Activated T-cell treated with anti-CD3 and anti-CD28 coated beads for 4 hours (primary cell): ENCODE data around the gene CXCL9.
"Not testable (repeated sequence)": the region's sequence is repeated elsewhere in the genome, so short reads cannot be mapped to it uniquely, and the experiment has no call there.

Experiments used
- DNase-seq: peaks from one replicate; pipeline ENCODE4 v3.0.0-alpha.2; 2020

Gene CXCL9

DNA sequence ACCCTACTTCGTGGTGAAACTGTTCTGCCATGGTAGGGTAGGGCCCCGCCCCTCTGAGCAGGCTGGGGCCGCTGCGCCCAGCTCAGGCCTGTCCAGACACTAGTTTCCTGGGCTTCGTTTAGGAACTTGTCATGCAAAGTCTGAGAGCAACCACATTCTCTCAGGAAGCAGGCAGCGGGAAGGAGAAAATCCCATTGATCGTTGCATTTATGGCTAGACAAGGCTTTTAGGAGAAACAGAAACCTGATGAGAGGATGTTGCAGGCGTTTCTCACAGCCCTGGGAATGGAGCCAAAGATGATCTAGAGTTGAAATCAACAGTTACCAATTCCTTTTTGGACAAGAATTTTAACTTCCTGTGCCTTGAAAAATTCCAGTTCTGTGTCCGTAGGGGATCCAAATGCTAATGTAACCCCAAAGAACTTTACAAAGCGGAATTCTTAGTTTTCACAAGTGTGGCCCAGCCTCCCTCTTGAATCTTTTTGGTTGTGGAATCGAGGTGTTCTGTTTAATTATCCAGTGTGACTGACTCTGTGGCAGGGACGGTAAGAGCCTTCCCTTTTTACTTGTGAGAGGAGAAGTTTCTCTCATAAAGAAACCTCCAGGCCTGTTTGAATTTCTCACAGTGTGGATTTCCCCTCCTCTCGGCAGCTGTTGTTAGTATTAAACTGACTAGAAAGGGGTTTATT lies 4.5 kb upstream of the CXCL9 start:
- DNase-seq: no peak

DNA sequence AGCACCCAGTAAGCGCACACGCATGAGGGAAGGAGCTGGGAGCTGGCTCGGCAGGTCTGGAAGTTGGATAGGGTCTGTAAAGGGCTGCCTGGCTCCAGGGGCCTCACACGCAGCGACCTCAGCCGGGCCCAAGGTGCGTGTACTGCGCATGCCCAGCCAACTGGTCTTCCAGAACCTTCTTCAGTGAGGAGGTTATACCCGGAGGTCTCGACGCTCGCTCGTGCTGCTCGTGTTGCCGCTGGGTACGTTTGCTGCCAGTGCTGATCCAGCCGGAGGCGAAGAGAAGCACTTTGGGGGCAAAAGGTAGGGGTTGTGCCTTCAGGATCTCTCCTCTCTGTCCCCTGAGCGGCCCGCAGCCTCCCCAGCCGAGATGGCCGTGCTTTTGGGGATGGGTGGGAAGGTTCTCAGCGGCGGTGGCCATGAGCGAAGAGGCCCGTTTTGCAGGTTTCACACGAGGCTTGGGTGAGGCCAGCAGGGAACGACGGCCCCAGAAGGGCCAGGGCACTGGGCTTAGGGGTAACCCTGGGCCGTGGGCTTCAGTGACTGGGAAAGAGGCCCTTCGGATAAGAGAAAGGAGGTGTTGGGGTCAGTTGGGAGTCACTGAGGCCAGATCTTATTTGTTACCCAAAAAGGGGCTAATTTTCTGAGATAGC lies 3.8 kb upstream of the CXCL9 start:
- DNase-seq: no peak

DNA sequence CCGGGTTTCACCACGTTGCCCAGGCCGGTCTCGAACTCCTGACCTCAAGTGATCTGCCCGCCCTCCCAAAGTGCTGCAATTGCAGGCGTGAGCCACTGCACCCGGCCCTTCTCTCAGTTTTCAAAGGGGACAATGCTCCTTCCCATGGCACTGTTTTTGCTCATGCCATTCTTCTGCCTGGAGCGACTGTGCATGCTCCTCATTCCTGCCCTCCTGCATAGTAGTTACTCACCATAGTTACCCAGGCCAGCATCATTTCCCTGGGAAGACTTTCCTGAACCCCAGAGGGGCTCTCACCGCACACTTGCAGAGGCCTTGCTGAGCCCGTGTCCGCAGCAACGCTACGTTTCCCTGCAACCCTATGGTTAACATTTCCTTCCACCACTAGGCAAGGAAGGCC lies 3.3 kb upstream of the CXCL9 start:
- no peak for DNase-seq

DNA sequence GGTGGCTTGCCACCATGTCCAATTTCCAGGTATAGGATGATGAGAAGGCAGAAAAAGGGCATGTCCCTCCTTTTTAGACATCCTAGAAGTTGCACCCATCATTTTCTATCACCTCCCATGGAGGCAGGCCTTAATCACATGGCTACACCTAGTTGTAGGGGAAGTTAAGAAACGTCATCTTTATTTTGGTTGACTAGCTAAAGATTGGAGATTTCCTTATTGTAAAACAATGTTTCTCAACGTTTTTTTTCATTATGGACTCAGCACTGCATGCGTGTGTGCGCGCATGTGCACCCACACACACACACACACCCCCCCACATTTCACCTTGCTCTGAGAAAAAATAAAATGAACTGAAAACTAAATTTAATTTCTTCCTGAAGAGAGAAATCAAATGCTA lies 2.0 kb upstream of the CXCL9 start:
- no peak for DNase-seq

DNA sequence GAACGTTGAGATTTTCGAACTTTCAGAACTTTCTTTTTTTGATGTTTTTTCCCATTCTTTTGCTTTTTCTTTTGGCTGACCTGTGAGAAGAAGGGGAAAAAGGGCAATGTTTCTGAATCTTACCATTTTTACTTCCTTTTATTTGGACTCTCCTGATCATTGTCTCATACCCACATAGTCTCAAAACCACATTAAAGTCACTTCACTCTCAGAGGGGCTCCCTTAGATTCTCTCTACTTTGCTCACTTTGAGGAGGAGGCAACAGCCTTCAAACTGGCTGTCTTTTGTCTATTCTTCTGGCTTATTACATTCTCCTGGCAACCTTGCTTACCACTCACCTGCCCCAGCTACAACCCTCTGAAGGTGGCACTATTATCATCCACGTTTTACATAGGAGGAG lies 3.7 kb downstream of the CXCL9 start:
- DNase-seq: no peak

DNA sequence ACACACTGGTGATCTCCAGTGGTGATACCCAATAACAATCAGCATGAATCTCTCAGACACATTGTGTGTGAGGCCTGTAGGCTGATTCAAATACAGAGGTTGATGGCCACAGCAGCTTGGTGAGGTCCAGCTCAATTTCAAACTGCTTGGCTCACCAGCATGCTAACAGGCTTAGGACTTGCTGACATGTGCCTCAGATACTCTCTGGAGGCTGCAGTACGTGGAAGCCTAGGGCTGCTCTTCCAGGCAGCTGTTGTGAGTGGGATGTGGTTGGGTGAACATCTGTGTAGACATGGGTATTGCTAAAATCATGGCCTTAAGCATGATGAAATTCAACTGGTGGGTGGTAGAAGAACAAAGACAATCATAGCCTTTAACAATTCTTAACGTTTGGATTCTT lies 4.3 kb downstream of the CXCL9 start:
- no peak for DNase-seq

DNA sequence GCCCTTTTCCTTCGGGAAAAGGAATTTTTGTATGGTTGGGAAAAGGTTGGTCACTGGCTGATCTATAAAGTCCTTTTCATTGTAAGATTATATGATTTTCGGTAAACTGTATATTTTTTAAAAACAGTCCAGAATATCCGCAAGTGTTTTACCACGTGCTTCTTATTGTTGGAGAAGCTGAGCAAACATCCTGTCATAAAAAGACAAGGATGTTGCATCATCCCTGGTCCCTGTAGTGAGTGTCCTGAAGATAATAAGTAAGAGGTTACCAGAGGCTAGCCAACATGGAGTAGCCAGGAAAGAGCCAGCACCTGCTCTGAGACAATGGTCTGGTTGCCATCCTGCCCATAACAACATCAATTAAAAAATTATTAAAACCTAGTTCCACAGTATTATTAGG lies 5.1 kb downstream of the CXCL9 start:
- DNase-seq: no peak

DNA sequence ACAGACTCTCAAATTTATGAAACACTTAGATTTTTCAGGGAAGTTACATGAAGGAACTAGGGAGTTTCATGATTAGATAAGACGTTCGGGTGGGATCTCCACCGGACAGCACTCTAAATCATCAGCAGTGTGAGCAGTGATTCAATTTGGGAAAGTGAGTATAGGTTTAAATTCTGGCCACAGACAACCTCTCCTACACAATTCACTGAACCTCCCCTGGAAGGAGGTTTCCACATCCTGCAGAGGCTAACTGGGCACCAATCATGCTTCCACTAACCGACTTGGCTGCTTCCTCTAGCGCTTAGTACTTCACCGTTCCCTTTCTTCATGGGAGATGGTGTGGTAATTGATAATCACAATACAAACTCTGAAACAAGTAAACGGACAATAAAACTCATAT lies 5.6 kb downstream of the CXCL9 start:
- no peak for DNase-seq

DNA sequence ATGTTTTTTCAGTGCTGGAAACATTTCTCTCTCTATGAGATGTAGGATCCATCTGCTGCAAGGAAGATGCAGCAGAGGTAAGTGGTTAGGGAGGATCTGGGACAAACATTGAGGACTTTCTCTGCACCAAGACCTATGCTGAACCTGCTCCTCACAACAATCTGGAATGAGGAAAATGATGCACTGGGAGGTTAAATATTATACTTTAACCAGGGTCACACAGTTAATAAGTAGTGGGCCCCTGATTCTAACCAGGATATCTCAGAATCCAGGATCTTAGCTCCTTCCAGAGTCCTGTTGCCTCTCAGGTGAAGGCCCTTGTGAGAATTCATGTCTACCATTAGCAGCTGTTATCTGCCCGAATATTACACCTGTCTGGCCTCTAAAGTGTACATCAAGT lies 7.0 kb downstream of the CXCL9 start:
- DNase-seq: no peak

DNA sequence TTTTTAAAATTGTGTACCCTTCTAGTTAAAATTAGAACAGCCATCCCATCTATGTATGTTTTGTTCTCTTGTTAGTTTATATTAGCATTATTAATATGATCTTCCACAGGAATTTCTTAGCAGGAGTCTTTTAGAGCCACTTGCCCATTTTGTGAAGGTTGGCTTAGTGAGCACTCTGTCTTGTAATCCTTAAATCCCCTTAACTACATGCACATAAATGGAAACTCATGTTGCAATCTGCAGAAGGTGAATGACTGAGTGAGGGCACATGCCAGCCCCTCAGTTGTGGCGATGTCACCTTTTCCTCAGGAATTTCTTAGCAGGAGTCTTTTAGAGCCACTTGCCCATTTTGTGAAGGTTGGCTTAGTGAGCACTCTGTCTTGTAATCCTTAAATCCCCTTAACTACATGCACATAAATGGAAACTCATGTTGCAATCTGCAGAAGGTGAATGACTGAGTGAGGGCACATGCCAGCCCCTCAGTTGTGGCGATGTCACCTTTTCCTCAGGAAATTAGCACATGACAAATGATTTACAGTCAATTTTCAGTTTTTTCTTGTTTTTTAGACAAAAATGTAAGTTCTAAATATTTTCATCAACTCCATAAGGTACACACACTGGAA lies 8.7 kb downstream of the CXCL9 start:
- DNase-seq: not testable (repeated sequence)

DNA sequence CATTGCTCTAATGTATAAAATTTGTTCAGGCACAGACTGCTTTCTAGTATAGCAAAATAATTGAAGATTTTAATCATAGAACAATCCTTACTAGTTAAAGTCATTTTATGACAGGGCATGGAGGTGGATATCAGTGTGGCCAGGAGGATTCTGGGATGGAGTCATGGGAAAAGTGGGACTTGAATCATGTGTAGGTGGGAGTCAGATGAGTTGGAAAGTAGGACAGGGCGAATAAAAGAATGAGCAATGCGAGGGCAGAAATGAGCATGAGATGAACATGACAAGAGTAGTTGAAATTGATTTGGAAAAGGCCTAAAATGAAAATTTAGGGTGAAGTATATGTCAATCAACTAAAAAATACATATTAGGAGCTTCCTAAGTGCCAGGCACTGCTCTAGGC lies 9.4 kb downstream of the CXCL9 start:
- DNase-seq: no peak

DNA sequence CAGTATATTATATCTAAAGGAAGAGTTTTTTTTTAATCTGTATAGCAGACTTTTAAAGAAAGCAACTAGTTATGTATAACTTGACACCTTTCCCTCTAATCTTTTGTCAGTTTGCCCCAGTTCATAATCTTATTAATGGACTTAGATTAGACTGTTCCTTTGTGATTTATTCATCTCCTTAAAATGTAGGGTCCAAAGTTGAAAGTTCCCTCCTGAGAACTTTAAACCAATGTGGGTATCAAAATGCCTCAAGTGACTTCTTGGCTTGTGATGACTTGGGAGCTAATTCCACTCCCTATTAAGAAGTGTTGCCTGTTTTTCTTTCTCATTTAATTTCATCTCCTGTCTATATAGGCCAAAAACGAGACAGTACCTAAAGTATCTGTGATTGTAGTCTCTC lies 10.2 kb downstream of the CXCL9 start:
- no peak for DNase-seq

DNA sequence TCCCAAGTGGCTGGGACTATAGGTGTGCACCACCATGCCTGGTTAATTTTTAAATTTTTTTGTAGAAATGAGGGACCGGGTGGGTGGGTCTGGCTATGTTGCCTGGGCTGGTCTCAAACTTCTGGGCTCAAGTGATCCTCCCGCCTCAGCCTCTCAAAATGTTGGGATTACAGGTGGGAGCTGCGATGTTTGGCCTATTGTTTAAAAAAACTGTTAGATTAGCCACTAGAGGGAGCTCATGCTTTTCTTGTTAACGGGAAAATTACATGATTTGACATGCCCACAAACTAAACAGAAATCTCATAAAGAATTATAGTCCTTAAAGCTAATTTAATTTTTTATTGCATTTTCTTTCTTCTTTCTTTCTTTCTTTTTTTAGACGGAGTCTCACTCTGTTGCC lies 11.6 kb downstream of the CXCL9 start:
- DNase-seq: no peak

DNA sequence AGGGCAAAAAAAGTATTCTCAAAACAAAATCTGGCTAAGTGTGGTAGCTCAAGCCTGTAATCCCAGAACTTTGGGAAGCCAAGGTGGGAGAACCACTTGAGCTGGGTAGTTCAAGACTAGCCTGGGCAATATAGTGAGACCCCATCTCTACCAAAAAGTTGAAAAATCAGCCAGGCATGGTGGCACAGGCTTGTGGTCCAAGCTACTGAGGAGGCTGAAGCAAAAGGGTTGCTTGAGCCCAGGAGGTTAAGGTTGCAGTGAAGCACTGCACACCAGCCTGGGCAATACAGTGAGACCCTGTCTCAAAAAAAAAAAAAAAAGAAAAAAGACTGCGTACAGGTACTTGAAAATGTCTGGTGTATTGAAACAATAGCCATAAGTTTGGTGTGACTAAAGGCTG lies 14.8 kb downstream of the CXCL9 start:
- no peak for DNase-seq

DNA sequence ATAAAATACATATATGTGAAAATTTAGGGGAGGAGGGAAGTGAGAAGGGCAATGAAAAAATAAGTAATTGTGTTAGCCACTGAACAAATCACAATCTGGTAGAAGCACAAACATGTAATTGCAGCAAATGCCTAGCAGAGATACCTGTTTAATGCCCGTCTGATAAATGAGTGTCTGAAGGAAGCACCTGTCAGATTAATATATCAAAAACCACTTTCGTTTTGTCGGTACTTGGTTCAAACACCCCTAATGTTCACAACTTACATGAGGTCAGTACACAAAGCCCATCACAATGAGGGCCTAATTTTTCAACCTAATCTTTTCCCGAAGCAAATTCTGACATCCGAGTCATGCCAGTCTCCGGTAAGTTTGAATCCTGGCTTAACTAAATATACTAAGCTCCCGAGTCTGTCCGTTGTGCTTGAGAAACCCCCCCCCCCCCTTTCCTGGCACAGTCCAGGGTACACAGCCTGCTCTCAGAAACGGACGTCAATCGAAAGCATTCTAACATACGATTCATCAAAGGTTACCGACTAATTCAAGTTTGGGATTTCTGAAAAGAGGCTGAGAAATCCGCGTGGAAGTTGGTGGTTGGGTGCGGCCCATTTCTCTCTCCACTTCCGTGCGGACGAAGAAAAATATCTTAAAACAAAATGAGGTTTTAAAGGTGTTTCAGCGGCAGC lies 17.3 kb downstream of the CXCL9 start:
- no peak for DNase-seq

DNA sequence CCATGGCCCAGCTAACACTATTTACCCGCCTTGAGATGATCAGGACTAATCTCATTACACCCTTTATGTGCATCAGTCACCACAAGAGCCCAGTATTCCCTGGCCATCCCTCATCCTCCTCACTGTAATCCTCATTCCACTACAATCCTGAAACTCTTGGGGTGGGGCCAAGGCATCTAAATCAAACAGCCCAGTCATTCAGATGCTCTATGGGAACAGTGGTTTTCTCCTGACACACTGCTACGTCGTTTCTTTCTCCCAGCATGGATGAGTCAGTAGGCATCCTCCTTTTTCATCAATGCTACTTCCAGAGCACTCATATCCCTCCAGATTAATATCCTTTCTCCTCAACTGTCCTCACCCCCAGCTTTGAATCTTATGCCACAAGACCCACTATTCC lies 22.2 kb downstream of the CXCL9 start:
- no peak for DNase-seq

DNA sequence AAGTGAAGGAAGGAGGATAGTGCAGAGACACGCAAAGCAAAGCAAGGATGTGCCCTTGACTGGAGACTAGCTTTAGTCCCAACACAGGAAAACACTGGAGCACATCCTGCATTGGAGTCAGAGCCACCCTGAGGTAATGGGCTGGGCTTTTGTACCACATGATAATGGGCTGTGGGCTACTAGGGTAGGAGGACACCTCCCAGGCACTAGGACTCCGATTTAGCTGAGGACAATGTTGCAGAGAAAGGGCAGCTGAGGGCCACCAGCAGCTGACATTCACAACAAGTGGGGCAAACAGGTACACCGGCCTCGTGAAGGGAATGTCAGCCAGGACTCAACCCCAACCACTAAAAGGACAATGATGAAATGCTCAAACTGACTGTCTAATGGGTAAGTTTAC lies 26.7 kb downstream of the CXCL9 start:
- no peak for DNase-seq

DNA sequence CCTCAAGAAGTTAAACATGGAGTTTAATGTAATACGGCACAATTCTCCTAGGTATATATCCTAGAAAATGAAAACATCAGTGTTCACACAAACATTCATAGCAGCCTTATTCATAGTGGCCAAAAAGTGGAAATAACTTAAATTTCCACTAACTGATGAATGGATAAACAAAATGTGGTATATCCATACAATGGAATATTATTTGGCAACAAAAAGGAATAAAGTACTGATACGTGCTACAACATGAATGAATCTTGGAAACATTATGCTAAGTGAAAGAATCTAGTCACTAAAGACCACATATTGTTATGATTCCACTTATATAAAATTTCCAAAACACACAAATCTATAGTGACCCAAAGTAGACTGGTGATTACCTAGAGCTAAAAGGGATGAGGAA lies 31.1 kb downstream of the CXCL9 start:
- DNase-seq: no peak

DNA sequence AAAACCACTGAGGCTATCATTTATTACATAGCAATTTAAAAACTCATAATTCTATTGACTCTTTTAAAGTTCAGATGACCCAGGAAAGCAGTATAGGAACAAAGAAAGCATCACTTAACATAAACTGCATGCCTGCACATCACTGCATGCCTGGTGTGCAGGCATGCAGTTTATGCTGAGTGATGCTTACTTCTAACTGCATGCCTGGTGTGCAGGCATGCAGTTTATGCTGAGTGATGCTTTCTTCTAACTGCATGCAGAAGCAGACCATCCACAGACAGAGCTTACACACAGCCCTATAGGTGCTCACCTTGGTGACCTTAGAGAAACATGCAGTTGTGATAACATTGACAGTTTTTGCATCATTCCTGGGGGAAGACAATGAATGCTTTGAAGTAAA lies 33.5 kb downstream of the CXCL9 start:
- DNase-seq: no peak

DNA sequence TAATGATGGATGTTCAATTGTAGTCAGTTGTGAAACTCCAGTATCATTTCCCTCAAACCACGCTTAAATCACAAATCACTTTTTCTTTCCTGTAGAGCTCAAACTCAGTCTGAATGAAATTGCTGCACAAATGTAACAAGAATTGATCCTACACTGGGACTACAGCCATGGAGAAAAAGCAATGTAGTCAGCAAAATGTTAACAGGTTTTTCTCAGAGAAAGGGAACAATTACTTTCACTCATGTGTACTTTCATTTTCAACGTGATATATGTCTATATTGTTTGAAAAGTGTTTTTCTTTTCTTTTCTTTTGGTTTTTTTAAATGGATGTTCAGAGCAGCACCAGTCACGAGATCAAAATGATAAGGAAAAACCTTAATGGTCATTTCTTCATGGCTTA lies 39.2 kb downstream of the CXCL9 start:
- no peak for DNase-seq

DNA sequence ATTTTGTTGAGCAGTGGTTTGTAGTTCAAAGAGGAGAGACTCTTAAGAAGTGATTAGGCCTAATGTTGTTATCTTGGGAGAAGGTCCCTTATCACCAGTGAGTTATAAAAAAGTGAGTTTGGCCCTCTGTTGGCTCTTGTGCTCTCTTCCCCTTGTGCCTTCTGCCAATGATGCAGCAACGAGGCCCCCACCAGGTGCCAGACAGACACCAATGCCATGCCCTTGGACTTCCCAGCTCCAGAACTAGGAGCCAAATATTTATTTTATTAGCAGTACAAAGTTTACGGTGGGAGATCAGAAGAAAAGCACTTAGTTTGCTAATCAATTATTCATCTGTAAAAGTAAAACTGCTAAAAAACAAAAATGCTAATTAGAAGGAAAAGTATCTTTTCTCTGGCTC lies 43.8 kb downstream of the CXCL9 start:
- no peak for DNase-seq

DNA sequence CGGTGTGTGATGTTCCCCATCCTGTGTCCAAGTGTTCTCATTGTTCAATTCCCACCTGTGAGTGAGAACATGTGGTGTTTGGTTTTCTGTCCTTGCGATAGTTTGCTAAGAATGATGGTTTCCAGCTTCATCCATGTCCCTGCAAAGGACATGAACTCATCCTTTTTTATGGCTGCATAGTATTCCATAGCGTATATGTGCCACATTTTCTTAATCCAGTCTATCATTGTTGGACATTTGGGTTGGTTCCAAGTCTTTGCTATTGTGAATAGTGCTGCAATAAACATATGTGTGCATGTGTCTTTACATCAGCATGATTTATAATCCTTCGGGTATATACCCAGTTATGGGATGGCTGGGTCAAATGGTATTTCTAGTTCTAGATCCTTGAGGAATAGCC lies 45.2 kb downstream of the CXCL9 start:
- not testable (repeated sequence) for DNase-seq

DNA sequence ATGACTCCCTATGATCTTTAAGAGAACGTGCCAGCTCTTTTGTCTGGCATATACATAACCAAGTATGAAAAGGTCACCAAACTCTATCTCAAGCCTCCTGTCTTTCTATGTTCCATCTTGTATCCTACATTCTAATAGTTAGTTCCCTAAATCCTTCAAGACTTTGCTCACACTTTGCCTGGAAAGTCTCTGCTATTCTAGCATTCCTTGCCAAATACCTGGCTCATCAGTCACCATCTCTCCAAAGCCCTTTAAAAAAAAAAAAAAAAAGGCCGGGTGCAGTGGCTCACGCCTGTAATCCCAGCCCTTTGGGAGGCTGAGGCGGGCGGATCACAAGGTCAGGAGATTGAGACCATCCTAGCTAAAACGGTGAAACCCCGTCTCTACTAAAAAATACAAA lies 48.8 kb downstream of the CXCL9 start:
- DNase-seq: not testable (repeated sequence)

DNA sequence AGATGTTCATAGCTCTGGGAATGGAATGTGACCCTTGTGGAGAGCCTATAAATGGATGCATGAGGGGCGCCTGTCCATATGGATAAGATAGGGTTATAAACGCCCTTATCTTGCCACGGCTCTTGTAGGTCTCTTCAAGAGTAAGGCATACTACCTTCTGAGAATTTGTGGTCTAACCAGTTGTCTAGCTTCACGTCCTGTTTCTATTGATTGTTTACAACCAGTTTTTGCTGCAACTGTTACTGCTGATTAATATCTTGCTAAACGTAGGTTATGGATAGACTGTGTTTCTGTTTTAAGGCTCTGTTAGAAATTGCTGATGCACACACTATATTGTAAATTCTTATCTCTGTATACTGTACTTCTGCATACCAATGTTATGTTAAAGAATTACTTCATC lies 52.5 kb downstream of the CXCL9 start:
- not testable (repeated sequence) for DNase-seq
